Neural cell (in vitro differentiated cells): ENCODE measurements around the gene SETBP1. TPM values are rescaled to one million over a fixed set of nuclear protein-coding genes. Genes with fewer than 3 reads are reported as not detected.

Experiments used
- H2AFZ ChIP-seq: fragments of 200-600, 300-800 bp; sonication (generic), shearing (Covaris generic); 2 replicates; pipeline ENCODE4 v1.6.0; 2014; ENCODE audit warnings: low read depth, mild to moderate bottlenecking, antibody characterized with exemption, low read length, moderate library complexity
- H3F3A ChIP-seq: fragments of 200-600 bp; shearing (Covaris generic); 2 replicates; pipeline ENCODE4 v1.6.1; 2016; ENCODE audit warnings: mild to moderate bottlenecking, moderate library complexity, mixed read lengths, antibody characterized with exemption, low read length; ENCODE audit not compliant: insufficient read depth, poor library complexity, severe bottlenecking
- H3K27ac ChIP-seq: fragments of 200-600, 300-800 bp; sonication (generic), shearing (Covaris generic); 2 replicates; pipeline ENCODE4 v1.5.1; 2014; ENCODE audit warnings: mild to moderate bottlenecking, low read length, moderate library complexity
- H3K27me3 ChIP-seq: fragments of 300-800, 200-600 bp; sonication (generic), shearing (Covaris generic); 2 replicates; pipeline ENCODE4 v1.6.0; 2014; ENCODE audit warnings: mild to moderate bottlenecking, low read depth, low read length, moderate library complexity; ENCODE audit not compliant: insufficient read depth
- H3K36me3 ChIP-seq: fragments of 300-800, 200-600 bp; sonication (generic), shearing (Covaris generic); 2 replicates; pipeline ENCODE4 v1.5.1; 2014; ENCODE audit warnings: mild to moderate bottlenecking, antibody characterized with exemption, low read length, moderate library complexity; ENCODE audit not compliant: insufficient read depth
- H3K4me2 ChIP-seq: fragments of 300-800, 200-600 bp; sonication (generic), shearing (Covaris generic); 2 replicates; pipeline ENCODE4 v1.6.0; 2014; ENCODE audit warnings: mild to moderate bottlenecking, low read length
- H3K4me3 ChIP-seq: fragments of 300-800, 200-600 bp; sonication (generic), shearing (Covaris generic); 2 replicates; pipeline ENCODE4 v1.5.1; 2014; ENCODE audit warnings: mild to moderate bottlenecking, low read length, moderate library complexity
- H3K79me2 ChIP-seq: fragments of 200-600 bp; shearing (Covaris generic); replicated peaks from 2 replicates; pipeline ENCODE4 v1.6.0; 2014; ENCODE audit warnings: mild to moderate bottlenecking, low read length, moderate library complexity; ENCODE audit not compliant: insufficient read depth
- H3K9ac ChIP-seq: fragments of 300-800, 200-600 bp; sonication (generic), shearing (Covaris generic); 2 replicates; pipeline ENCODE4 v1.6.1; 2016; ENCODE audit warnings: mild to moderate bottlenecking, low read length, mixed read lengths
- H3K9me2 ChIP-seq: fragments of 200-600 bp; shearing (Covaris generic); 2 replicates; pipeline ENCODE4 v1.6.1; 2016; ENCODE audit warnings: mild to moderate bottlenecking, low read length, mixed read lengths; ENCODE audit not compliant: insufficient read depth
- H3K9me3 ChIP-seq: fragments of 200-600, 300-800 bp; sonication (generic), shearing (Covaris generic); 2 replicates; pipeline ENCODE4 v1.6.1; 2016; ENCODE audit warnings: mild to moderate bottlenecking, mixed run types, low read length, moderate library complexity, mixed read lengths
- H4K20me1 ChIP-seq: fragments of 200-600 bp; shearing (Covaris generic); 2 replicates; pipeline ENCODE4 v1.6.1; 2016; ENCODE audit warnings: mild to moderate bottlenecking, mixed run types; ENCODE audit not compliant: insufficient read depth
- CTCF ChIP-seq: fragments of 450-650 bp; IDR thresholded peaks from 2 replicates; pipeline ENCODE4 v1.5.1; 2014; ENCODE audit warnings: antibody characterized with exemption, mild to moderate bottlenecking, moderate library complexity; ENCODE audit not compliant: poor library complexity, severe bottlenecking
- EP300 ChIP-seq: fragments of 450-650 bp; conservative IDR thresholded peaks from 2 replicates; pipeline ENCODE4 v1.6.1; 2014; ENCODE audit warnings: antibody characterized with exemption, mild to moderate bottlenecking, moderate library complexity; ENCODE audit not compliant: poor library complexity, severe bottlenecking
- EZH2 ChIP-seq: fragments of 200-600, 300-800 bp; shearing (Covaris generic), sonication (generic); IDR thresholded peaks from 2 replicates; pipeline ENCODE4 v1.6.1; 2014; ENCODE audit warnings: antibody characterized with exemption, low read length, borderline replicate concordance, mild to moderate bottlenecking; ENCODE audit not compliant: insufficient read depth, poor library complexity, severe bottlenecking
- MXI1 ChIP-seq: fragments of 450-650 bp; conservative IDR thresholded peaks from 2 replicates; pipeline ENCODE4 v1.6.1; 2014; ENCODE audit warnings: antibody characterized with exemption, mild to moderate bottlenecking; ENCODE audit not compliant: poor library complexity, severe bottlenecking
- POLR2AphosphoS5 ChIP-seq: IDR thresholded peaks from 2 replicates; pipeline ENCODE4 v1.6.1; 2012
- RAD21 ChIP-seq: fragments of 450-650 bp; conservative IDR thresholded peaks from 2 replicates; pipeline ENCODE4 v1.6.1; 2014; ENCODE audit warnings: antibody characterized with exemption, mild to moderate bottlenecking, moderate library complexity
- SMC3 ChIP-seq: fragments of 450-650 bp; conservative IDR thresholded peaks from 2 replicates; pipeline ENCODE4 v1.6.1; 2014; ENCODE audit warnings: antibody characterized with exemption, mild to moderate bottlenecking, moderate library complexity; ENCODE audit not compliant: poor library complexity
- TAF1 ChIP-seq: IDR thresholded peaks from 2 replicates; pipeline ENCODE4 v1.6.1; 2012; ENCODE audit warnings: low read depth
- polyA plus RNA-seq: library from polyadenylated mRNA; depleted of rRNA; stranded (reverse); fragments of >200 nt; gene quantifications from 2 replicates; pipeline ENCODE4 v1.2.3, GENCODE V29; 2014
- TF ChIP-seq, protein P1 (sequence below): IDR thresholded peaks from 2 replicates; pipeline ENCODE4 v1.6.1; 2012; ENCODE audit warnings: borderline replicate concordance

Gene SETBP1
- polyA plus RNA-seq, 1 donor from 2014 or later, result 13.7 TPM

GRCh38 chr18:44689736-44690135 is 9.0 kb downstream of the SETBP1 start:
- H3K79me2 ChIP-seq, result peaks cover 99% of the 10 kb centered on the region

DNA sequence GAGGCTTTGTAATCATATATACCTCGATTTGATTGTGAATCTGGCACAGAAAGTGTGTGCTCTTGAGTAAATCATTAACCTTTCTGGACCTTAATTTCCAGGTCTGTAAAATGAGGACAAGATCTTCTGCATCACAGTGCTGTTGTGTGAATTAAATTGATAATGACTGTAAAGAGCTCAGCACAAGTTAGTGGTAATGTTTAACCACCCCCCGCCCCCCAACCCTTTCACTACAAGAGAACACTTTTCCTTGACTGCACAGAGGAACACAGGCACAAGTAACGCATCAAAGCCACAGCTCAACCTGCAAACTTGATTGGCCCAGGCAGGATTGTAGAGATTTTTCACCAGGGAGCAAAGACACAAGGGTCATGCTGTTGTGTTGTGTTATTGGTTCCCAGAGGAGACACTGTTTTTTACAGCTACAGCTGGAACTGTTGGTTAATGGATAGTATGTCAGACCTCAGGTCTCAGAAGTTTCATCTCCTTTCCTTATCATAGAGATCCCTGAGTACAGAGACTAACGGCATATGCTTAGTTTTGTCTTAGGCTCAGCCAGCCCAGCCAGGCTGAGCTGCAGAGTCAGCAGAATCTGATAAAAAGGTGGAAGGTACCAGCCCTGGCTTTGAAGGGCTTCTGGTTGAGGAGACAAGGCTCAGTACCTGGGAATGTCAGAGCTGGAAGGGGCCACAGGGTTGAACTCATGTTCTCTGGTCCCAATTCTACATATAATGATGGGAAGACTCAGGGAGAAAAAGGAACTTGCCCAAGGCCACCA is 10.6 kb downstream of the SETBP1 start:
- H3K79me2 ChIP-seq, result peaks cover 99% of the 10 kb centered on the region
- H3K27me3 ChIP-seq, result no peaks in the 10 kb centered on the region
- H3K4me3 ChIP-seq, result no peak overlapping the region
- H2AFZ ChIP-seq, result no peak overlapping the region
- no peaks in the 10 kb centered on the region for H3K36me3 ChIP-seq
- no peaks in the 10 kb centered on the region for H3K9me2 ChIP-seq
- no peaks in the 10 kb centered on the region for H3F3A ChIP-seq
- no peak overlapping the region for H3K9ac ChIP-seq
- no peak overlapping the region for H3K4me2 ChIP-seq
- peaks cover 4% of the 10 kb centered on the region for H4K20me1 ChIP-seq
- H3K9me3 ChIP-seq, result no peaks in the 10 kb centered on the region
- TF ChIP-seq, protein P1, sequence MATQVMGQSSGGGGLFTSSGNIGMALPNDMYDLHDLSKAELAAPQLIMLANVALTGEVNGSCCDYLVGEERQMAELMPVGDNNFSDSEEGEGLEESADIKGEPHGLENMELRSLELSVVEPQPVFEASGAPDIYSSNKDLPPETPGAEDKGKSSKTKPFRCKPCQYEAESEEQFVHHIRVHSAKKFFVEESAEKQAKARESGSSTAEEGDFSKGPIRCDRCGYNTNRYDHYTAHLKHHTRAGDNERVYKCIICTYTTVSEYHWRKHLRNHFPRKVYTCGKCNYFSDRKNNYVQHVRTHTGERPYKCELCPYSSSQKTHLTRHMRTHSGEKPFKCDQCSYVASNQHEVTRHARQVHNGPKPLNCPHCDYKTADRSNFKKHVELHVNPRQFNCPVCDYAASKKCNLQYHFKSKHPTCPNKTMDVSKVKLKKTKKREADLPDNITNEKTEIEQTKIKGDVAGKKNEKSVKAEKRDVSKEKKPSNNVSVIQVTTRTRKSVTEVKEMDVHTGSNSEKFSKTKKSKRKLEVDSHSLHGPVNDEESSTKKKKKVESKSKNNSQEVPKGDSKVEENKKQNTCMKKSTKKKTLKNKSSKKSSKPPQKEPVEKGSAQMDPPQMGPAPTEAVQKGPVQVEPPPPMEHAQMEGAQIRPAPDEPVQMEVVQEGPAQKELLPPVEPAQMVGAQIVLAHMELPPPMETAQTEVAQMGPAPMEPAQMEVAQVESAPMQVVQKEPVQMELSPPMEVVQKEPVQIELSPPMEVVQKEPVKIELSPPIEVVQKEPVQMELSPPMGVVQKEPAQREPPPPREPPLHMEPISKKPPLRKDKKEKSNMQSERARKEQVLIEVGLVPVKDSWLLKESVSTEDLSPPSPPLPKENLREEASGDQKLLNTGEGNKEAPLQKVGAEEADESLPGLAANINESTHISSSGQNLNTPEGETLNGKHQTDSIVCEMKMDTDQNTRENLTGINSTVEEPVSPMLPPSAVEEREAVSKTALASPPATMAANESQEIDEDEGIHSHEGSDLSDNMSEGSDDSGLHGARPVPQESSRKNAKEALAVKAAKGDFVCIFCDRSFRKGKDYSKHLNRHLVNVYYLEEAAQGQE, result no peak
- TF ChIP-seq TAF1 (no peak), MXI1 (no peak), EP300 (no peak), CTCF (no peak), RAD21 (no peak)
- H3K27ac ChIP-seq, result no peak overlapping the region

More at GRCh38 chr18:44689736-44690135, 9.0 kb downstream of the SETBP1 start:
- TF ChIP-seq MXI1, result no peak
- no peak for TF ChIP-seq EP300
- TF ChIP-seq EZH2, result no peak
- no peak for TF ChIP-seq SMC3
- no peak for TF ChIP-seq POLR2AphosphoS5
- TF ChIP-seq, protein P1, result no peak
- TF ChIP-seq RAD21, result no peak
- TF ChIP-seq CTCF, result no peak
- TF ChIP-seq TAF1, result no peak
- H3F3A ChIP-seq, result no peaks in the 10 kb centered on the region
- no peak overlapping the region for H2AFZ ChIP-seq
- no peak overlapping the region for H3K27ac ChIP-seq
- H3K9ac ChIP-seq, result no peak overlapping the region
- H4K20me1 ChIP-seq, result peaks cover 4% of the 10 kb centered on the region
- no peaks in the 10 kb centered on the region for H3K9me2 ChIP-seq
- no peaks in the 10 kb centered on the region for H3K9me3 ChIP-seq
- H3K36me3 ChIP-seq, result no peaks in the 10 kb centered on the region
- no peaks in the 10 kb centered on the region for H3K27me3 ChIP-seq
- peak overlapping the region; percentile 10 for H3K4me3 ChIP-seq
- no peak overlapping the region for H3K4me2 ChIP-seq
